ENCODE data around the gene ARMH1.
A peak's percentile ranks its signal among the peaks of the same experiment; 100 is the strongest.

ARMH1 gene

GRCh38 chr1:44674113-44675000 is at the start of gene ARMH1, which contains the start of gene TMEM53:
ARMH1 (plus strand) TSS chr1:44674714; CDS start chr1:44689698, 14,984 bp downstream.
TMEM53 (minus strand) TSS chr1:44674481; CDS start chr1:44674391, 90 bp downstream.
- DNase-seq = peak; percentile 99

GRCh38 chr1:44625348-44625747 is 49.2 kb upstream of the ARMH1 start:
- DNase-seq = no peak

- no peak for DNase-seq
Observed at GRCh38 chr1:44628962-44629756, 45.4 kb upstream of the ARMH1 start.

- no peak for DNase-seq
Observed at GRCh38 chr1:44630116-44630515, 44.4 kb upstream of the ARMH1 start.

GRCh38 chr1:44631333-44631646 is 43.2 kb upstream of the ARMH1 start:
- DNase-seq = no peak

GRCh38 chr1:44631647-44632539 is 42.6 kb upstream of the ARMH1 start:
- DNase-seq = peak; percentile 91

- DNase-seq = no peak
Observed at GRCh38 chr1:44632598-44632997, 41.9 kb upstream of the ARMH1 start.

- DNase-seq = no peak
Observed at GRCh38 chr1:44634606-44635189, 39.8 kb upstream of the ARMH1 start.

GRCh38 chr1:44635439-44635838 is 39.1 kb upstream of the ARMH1 start:
- DNase-seq = no peak

GRCh38 chr1:44636083-44636687 is 38.3 kb upstream of the ARMH1 start:
- no peak for DNase-seq

- DNase-seq = no peak
Observed at GRCh38 chr1:44636688-44637598, 37.6 kb upstream of the ARMH1 start.

GRCh38 chr1:44637702-44638411 is 36.7 kb upstream of the ARMH1 start:
- no peak for DNase-seq

GRCh38 chr1:44640200-44640853 is 34.2 kb upstream of the ARMH1 start:
- no peak for DNase-seq

- no peak for DNase-seq
Observed at GRCh38 chr1:44641126-44642102, 33.1 kb upstream of the ARMH1 start.

GRCh38 chr1:44642255-44642654 is 32.3 kb upstream of the ARMH1 start:
- DNase-seq = no peak

- no peak for DNase-seq
Observed at GRCh38 chr1:44642925-44643324, 31.6 kb upstream of the ARMH1 start.

- no peak for DNase-seq
Observed at GRCh38 chr1:44643721-44644334, 30.7 kb upstream of the ARMH1 start.

- no peak for DNase-seq
Observed at GRCh38 chr1:44644806-44645205, 29.7 kb upstream of the ARMH1 start.

All from CD4-positive, alpha-beta T cell treated with Interleukin-10 for 1 hour (primary cell).